Left renal pelvis (tissue), 4 donors: ENCODE measurements around the gene ERC2. TPM values are rescaled to one million over a fixed set of nuclear protein-coding genes. Genes with fewer than 3 reads are reported as not detected.

Source experiments
- DNase-seq, 4 donors: peaks; one replicate each; pipeline ENCODE4 v3.0.0-alpha.2; 2013; ENCODE audit warnings: low read depth in 4 of 4, low spot score in 3 of 4
- polyA plus RNA-seq, 4 donors: library from polyadenylated mRNA; unstranded; fragments of 120-200 nt; gene quantifications; one replicate each; pipeline ENCODE4 v1.2.1, GENCODE V29; 2013; ENCODE audit not compliant: insufficient read length in 4 of 4

Gene ERC2
- polyA plus RNA-seq, 4 donors, result 1.2 to 5.3 (median 2.9) TPM

GRCh38 chr3:55709411-55710012 lies 758.8 kb downstream of the ERC2 start:
- DNase-seq, result no peak

GRCh38 chr3:55708921-55709320 lies 759.3 kb downstream of the ERC2 start:
- DNase-seq, result no peak

- peak in 2 of 4 donors; percentile 36 to 52 for DNase-seq
These were observed 760.0 kb downstream of the ERC2 start for GRCh38 chr3:55708242-55708641.

GRCh38 chr3:55704521-55704920 lies 763.7 kb downstream of the ERC2 start:
- DNase-seq, result no peak

- DNase-seq, result no peak
These were observed 765.4 kb downstream of the ERC2 start for GRCh38 chr3:55702822-55703221.

GRCh38 chr3:55701997-55702396 lies 766.3 kb downstream of the ERC2 start:
- DNase-seq, result no peak

GRCh38 chr3:55698831-55699230 lies 769.4 kb downstream of the ERC2 start:
- no peak for DNase-seq

GRCh38 chr3:55697177-55697865 lies 770.9 kb downstream of the ERC2 start:
- no peak for DNase-seq

- no peak for DNase-seq
These were observed 775.2 kb downstream of the ERC2 start for GRCh38 chr3:55692957-55693558.

GRCh38 chr3:55692295-55692956 lies 775.8 kb downstream of the ERC2 start:
- no peak for DNase-seq

- DNase-seq, result no peak
These were observed 777.1 kb downstream of the ERC2 start for GRCh38 chr3:55691141-55691540.

GRCh38 chr3:55690726-55691125 lies 777.5 kb downstream of the ERC2 start:
- peak in 1 of 4 donors; percentile 49 for DNase-seq

- DNase-seq, result no peak
These were observed 778.1 kb downstream of the ERC2 start for GRCh38 chr3:55690177-55690576.

GRCh38 chr3:55688154-55688553 lies 780.1 kb downstream of the ERC2 start:
- DNase-seq, result no peak

GRCh38 chr3:55687526-55687925 lies 780.7 kb downstream of the ERC2 start:
- DNase-seq, result peak in 1 of 4 donors; percentile 49

GRCh38 chr3:55686426-55687254 lies 781.6 kb downstream of the ERC2 start:
- no peak for DNase-seq

GRCh38 chr3:55683666-55684270 lies 784.5 kb downstream of the ERC2 start:
- DNase-seq, result no peak

GRCh38 chr3:55682461-55682860 lies 785.8 kb downstream of the ERC2 start:
- no peak for DNase-seq

GRCh38 chr3:55678546-55679216 lies 789.6 kb downstream of the ERC2 start:
- no peak for DNase-seq

- no peak for DNase-seq
These were observed 791.6 kb downstream of the ERC2 start for GRCh38 chr3:55676643-55677042.
